Neural progenitor cell (in vitro differentiated cells): Measurements from ENCODE around the gene GIPC2.

ENCODE experiments used
- EZH2phosphoT487 ChIP-seq: fragments of 200-600 bp; sonication (generic); IDR thresholded peaks from 2 replicates; pipeline ENCODE4 v1.6.1; 2017; ENCODE audit warnings: antibody characterized with exemption
- TF ChIP-seq, protein P1 (sequence below): fragments of 200-600 bp; sonication (generic); IDR thresholded peaks from 2 replicates; pipeline ENCODE4 v1.5.1; 2017; ENCODE audit warnings: antibody characterized with exemption, mild to moderate bottlenecking

DNA sequence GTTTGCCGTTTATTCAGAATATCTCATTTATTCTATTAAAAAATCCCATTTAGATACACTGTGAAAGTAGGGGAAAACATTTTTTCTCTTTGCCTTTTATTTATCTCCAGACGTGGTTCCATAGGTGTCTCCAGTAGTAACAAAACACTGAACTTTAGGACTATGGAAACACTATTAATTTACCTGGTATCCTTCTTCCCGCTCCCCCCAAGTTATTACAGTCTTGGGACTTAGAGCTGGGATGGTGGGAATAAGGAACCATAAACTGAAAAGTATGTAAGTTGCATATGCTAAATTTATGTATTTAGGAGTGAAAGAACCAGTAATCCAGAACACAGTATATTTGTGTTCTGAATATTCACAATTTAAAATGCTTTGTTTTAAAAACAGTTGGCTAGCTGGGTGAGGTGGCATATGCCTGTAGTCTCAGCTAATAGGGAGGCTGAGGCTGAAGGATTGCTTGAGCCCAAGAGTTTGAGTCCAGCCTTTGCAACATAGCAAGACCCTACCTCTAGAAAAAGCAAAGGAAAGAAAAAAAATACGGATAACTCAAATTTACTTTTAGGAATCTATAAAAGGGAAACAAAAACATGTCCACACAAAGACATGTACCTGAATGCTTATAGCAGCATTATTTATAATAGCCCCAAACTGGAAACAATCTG is 38.0 kb upstream of the GIPC2 start:
- TF ChIP-seq, protein P1, sequence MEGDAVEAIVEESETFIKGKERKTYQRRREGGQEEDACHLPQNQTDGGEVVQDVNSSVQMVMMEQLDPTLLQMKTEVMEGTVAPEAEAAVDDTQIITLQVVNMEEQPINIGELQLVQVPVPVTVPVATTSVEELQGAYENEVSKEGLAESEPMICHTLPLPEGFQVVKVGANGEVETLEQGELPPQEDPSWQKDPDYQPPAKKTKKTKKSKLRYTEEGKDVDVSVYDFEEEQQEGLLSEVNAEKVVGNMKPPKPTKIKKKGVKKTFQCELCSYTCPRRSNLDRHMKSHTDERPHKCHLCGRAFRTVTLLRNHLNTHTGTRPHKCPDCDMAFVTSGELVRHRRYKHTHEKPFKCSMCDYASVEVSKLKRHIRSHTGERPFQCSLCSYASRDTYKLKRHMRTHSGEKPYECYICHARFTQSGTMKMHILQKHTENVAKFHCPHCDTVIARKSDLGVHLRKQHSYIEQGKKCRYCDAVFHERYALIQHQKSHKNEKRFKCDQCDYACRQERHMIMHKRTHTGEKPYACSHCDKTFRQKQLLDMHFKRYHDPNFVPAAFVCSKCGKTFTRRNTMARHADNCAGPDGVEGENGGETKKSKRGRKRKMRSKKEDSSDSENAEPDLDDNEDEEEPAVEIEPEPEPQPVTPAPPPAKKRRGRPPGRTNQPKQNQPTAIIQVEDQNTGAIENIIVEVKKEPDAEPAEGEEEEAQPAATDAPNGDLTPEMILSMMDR, result no peak
- no peak for TF ChIP-seq EZH2phosphoT487
